HepG2 (cell line): ENCODE data around the gene SLC25A48. TPM values are rescaled to one million over a fixed set of nuclear protein-coding genes. Genes with fewer than 3 reads are reported as not detected.
A peak's percentile ranks its signal among the peaks of the same experiment; 100 is the strongest.

Source experiments
- ATF7-NPFF ChIP-seq: sonication (generic); formaldehyde crosslinking; IDR thresholded peaks from 2 replicates; pipeline ENCODE4 v1.8.1; 2023; ENCODE audit warnings: mild to moderate bottlenecking, low read depth, missing genetic modification reagents, moderate library complexity
- E2F5 ChIP-seq: sonication (generic); formaldehyde crosslinking; conservative IDR thresholded peaks from 2 replicates; pipeline ENCODE4 v1.4.0; 2020; ENCODE audit warnings: missing genetic modification reagents
- HDAC1 ChIP-seq: sonication (generic); formaldehyde crosslinking; IDR thresholded peaks from 2 replicates; pipeline ENCODE4 v1.5.1; 2020; ENCODE audit warnings: mild to moderate bottlenecking, missing genetic modification reagents
- IKZF4 ChIP-seq: sonication (generic); formaldehyde crosslinking; IDR thresholded peaks from 2 replicates; pipeline ENCODE4 v1.5.1; 2020; ENCODE audit warnings: borderline replicate concordance, mild to moderate bottlenecking, low read depth, missing genetic modification reagents; ENCODE audit errors: not compliant biosample characterization
- KDM5A ChIP-seq: fragments of 200-600 bp; sonication (generic); IDR thresholded peaks from 2 replicates; pipeline ENCODE4 v1.7.0; 2018; ENCODE audit warnings: antibody characterized with exemption, mild to moderate bottlenecking, low read length, borderline replicate concordance
- MEF2D ChIP-seq: sonication (generic); formaldehyde crosslinking; IDR thresholded peaks from 2 replicates; pipeline ENCODE4 v1.5.1; 2020; ENCODE audit warnings: mild to moderate bottlenecking, missing genetic modification reagents
- PLRG1 ChIP-seq: fragments of 450-650 bp; conservative IDR thresholded peaks from 2 replicates; pipeline ENCODE4 v1.6.1; 2016
- SPEN ChIP-seq: sonication (generic); formaldehyde crosslinking; IDR thresholded peaks from 2 replicates; pipeline ENCODE4 v1.5.1; 2020; ENCODE audit warnings: low read depth, mild to moderate bottlenecking, missing genetic modification reagents
- TEAD3 ChIP-seq: optimal IDR thresholded peaks from 2 replicates; pipeline ENCODE3; 2016; ENCODE audit warnings: borderline replicate concordance
- U2AF2 ChIP-seq: fragments of 200-400 bp; formaldehyde crosslinking; IDR thresholded peaks from 2 replicates; pipeline ENCODE4 v1.6.1; 2017; ENCODE audit warnings: low read depth, mild to moderate bottlenecking, low read length
- ZBTB46 ChIP-seq: sonication (generic); formaldehyde crosslinking; IDR thresholded peaks from 2 replicates; pipeline ENCODE4 v1.4.0; 2020; ENCODE audit warnings: mild to moderate bottlenecking, missing genetic modification reagents, borderline replicate concordance
- ZKSCAN1 ChIP-seq: fragments of 150-350 bp; IDR thresholded peaks from 2 replicates; pipeline ENCODE4 v1.6.1; 2014; ENCODE audit warnings: low read length
- ZNF431 ChIP-seq: sonication (generic); formaldehyde crosslinking; IDR thresholded peaks from 2 replicates; pipeline ENCODE4 v1.9.0; 2022; ENCODE audit warnings: missing genetic modification reagents, low read depth, mild to moderate bottlenecking, borderline replicate concordance
- ZNF562 ChIP-seq: sonication (generic); formaldehyde crosslinking; IDR thresholded peaks from 2 replicates; pipeline ENCODE4 v1.8.0; 2022; ENCODE audit warnings: missing genetic modification reagents, borderline replicate concordance
- ZNF772 ChIP-seq: sonication (generic); formaldehyde crosslinking; IDR thresholded peaks from 2 replicates; pipeline ENCODE4 v1.5.0; 2020; ENCODE audit warnings: mild to moderate bottlenecking, missing genetic modification reagents
- polyA plus RNA-seq, 8 experiments: library from polyadenylated mRNA; depleted of rRNA in 3 of 8; stranded (reverse) in 7 of 8; unstranded in 1 of 8; fragments of >200 nt; fragmentation: Illumina TruSeq in 4 of 8; extraction: Trizol in 4 of 8; gene quantifications; 2 replicates each; pipeline versions ENCODE4 v1.2.1 to v1.2.3, GENCODE V29; 2011 to 2016; ENCODE audit warnings: low read depth in 4 of 8, missing spikeins in 1 of 8, mixed read lengths in 1 of 8; ENCODE audit not compliant: insufficient read depth in 1 of 8
- total RNA-seq, 5 experiments: library from RNA; depleted of rRNA; stranded (reverse); fragments of >200 nt; fragmentation: Illumina TruSeq; extraction: Trizol; gene quantifications; 2 replicates each; pipeline ENCODE4 v1.2.3, GENCODE V29; 2016; ENCODE audit warnings: low read depth in 1 of 5
- TF ChIP-seq, protein P1 (sequence below): sonication (generic); formaldehyde crosslinking; IDR thresholded peaks from 2 replicates; pipeline ENCODE4 v1.8.0; 2022; ENCODE audit warnings: low read depth, missing genetic modification reagents
- TF ChIP-seq, protein P2 (sequence below): fragments of 450-650 bp; IDR thresholded peaks from 2 replicates; pipeline ENCODE4 v1.6.1; 2017; ENCODE audit warnings: mild to moderate bottlenecking
- TF ChIP-seq, protein P3 (sequence below): sonication (generic); formaldehyde crosslinking; IDR thresholded peaks from 2 replicates; pipeline ENCODE4 v1.4.0; 2020; ENCODE audit warnings: mild to moderate bottlenecking, missing genetic modification reagents
- TF ChIP-seq, protein P4 (sequence below): sonication (generic); formaldehyde crosslinking; IDR thresholded peaks from 2 replicates; pipeline ENCODE4 v1.4.0; 2020; ENCODE audit warnings: mild to moderate bottlenecking, missing genetic modification reagents
- TF ChIP-seq, protein P5 (sequence below): sonication (generic); formaldehyde crosslinking; IDR thresholded peaks from 2 replicates; pipeline ENCODE4 v1.4.0; 2020; ENCODE audit warnings: mild to moderate bottlenecking, low read depth, missing genetic modification reagents

The SLC25A48 gene
- total and polyA plus RNA-seq, 2 of the 13 experiments (the other 11 are each of a cell fraction or from before 2014, with no cell fraction given), result 0.17 to 4.5 TPM

- TF ChIP-seq SPEN (0 out of 2 replicates have a peak, but pooled peaks have one; percentile 22), ZBTB46 (no peak), HDAC1 (CRISPR knock-in tag) (peak; percentile 47; the same call in 1 of the 2 replicates), MEF2D (CRISPR knock-in tag) (no peak), ZKSCAN1 (no peak), PLRG1 (no peak), ATF7-NPFF (CRISPR knock-in tag) (0 out of 2 replicates have a peak, but pooled peaks have one; percentile 29), ZNF772 (CRISPR knock-in tag) (no peak; the same call in 1 of the 2 replicates), U2AF2 (no peak), IKZF4 (CRISPR knock-in tag) (peak; percentile 84), TEAD3 (CRISPR knock-in tag) (no peak), ZNF562 (CRISPR knock-in tag) (no peak), E2F5 (CRISPR knock-in tag) (no peak), KDM5A (no peak), ZNF431 (CRISPR knock-in tag) (no peak)
- TF ChIP-seq, protein P1, sequence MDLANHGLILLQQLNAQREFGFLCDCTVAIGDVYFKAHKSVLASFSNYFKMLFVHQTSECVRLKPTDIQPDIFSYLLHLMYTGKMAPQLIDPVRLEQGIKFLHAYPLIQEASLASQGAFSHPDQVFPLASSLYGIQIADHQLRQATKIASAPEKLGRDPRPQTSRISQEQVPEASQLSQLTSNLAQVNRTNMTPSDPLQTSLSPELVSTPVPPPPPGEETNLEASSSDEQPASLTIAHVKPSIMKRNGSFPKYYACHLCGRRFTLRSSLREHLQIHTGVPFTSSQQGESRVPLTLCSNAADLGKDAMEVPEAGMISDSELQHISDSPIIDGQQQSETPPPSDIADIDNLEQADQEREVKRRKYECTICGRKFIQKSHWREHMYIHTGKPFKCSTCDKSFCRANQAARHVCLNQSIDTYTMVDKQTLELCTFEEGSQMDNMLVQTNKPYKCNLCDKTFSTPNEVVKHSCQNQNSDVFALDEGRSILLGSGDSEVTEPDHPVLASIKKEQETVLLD (CRISPR knock-in tag), result 0 out of 2 replicates have a peak, but pooled peaks have one; percentile 69
- TF ChIP-seq, protein P2, sequence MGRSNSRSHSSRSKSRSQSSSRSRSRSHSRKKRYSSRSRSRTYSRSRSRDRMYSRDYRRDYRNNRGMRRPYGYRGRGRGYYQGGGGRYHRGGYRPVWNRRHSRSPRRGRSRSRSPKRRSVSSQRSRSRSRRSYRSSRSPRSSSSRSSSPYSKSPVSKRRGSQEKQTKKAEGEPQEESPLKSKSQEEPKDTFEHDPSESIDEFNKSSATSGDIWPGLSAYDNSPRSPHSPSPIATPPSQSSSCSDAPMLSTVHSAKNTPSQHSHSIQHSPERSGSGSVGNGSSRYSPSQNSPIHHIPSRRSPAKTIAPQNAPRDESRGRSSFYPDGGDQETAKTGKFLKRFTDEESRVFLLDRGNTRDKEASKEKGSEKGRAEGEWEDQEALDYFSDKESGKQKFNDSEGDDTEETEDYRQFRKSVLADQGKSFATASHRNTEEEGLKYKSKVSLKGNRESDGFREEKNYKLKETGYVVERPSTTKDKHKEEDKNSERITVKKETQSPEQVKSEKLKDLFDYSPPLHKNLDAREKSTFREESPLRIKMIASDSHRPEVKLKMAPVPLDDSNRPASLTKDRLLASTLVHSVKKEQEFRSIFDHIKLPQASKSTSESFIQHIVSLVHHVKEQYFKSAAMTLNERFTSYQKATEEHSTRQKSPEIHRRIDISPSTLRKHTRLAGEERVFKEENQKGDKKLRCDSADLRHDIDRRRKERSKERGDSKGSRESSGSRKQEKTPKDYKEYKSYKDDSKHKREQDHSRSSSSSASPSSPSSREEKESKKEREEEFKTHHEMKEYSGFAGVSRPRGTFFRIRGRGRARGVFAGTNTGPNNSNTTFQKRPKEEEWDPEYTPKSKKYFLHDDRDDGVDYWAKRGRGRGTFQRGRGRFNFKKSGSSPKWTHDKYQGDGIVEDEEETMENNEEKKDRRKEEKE, result no peak
- TF ChIP-seq, protein P3, sequence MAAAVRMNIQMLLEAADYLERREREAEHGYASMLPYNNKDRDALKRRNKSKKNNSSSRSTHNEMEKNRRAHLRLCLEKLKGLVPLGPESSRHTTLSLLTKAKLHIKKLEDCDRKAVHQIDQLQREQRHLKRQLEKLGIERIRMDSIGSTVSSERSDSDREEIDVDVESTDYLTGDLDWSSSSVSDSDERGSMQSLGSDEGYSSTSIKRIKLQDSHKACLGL (CRISPR knock-in tag), result no peak
- TF ChIP-seq, protein P4, sequence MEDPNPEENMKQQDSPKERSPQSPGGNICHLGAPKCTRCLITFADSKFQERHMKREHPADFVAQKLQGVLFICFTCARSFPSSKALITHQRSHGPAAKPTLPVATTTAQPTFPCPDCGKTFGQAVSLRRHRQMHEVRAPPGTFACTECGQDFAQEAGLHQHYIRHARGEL, result no peak
- TF ChIP-seq, protein P5, sequence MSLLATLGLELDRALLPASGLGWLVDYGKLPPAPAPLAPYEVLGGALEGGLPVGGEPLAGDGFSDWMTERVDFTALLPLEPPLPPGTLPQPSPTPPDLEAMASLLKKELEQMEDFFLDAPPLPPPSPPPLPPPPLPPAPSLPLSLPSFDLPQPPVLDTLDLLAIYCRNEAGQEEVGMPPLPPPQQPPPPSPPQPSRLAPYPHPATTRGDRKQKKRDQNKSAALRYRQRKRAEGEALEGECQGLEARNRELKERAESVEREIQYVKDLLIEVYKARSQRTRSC (CRISPR knock-in tag), result no peak
Observed at GRCh38 chr5:135930029-135930948, 95.8 kb downstream of the SLC25A48 start (continued).
